ENCODE results near the gene ACTL10. TPM values are rescaled to one million over a fixed set of nuclear protein-coding genes. Genes with fewer than 3 reads are reported as not detected.
A peak's percentile ranks its signal among the peaks of the same experiment; 100 is the strongest.

The ACTL10 gene
- total and polyA plus RNA-seq, 2 of the 13 experiments (the other 11 are each of a cell fraction or from before 2014, with no cell fraction given) = not detected

- TF ChIP-seq HHEX (CRISPR knock-in tag; IDR thresholded peaks at IDR 0.05) = no peak
- TF ChIP-seq FOXM1 (CRISPR knock-in tag; IDR thresholded peaks at IDR 0.05) = no peak
- peak; percentile 77 for TF ChIP-seq ESRRA (CRISPR knock-in tag; IDR thresholded peaks at IDR 0.05; ENCODE audit: low read depth)
- TF ChIP-seq PHF8 (CRISPR knock-in tag; IDR thresholded peaks at IDR 0.05) = peak; percentile 95
- peak; percentile 50 for TF ChIP-seq MTERF4 (CRISPR knock-in tag; IDR thresholded peaks at IDR 0.05)
- peak; percentile 93 for TF ChIP-seq SP5 (CRISPR knock-in tag; IDR thresholded peaks at IDR 0.05; ENCODE audit: borderline replicate concordance, low read depth)
- no peak for TF ChIP-seq SMARCC2 (IDR thresholded peaks at IDR 0.05)
- TF ChIP-seq ZNF720 (CRISPR knock-in tag; IDR thresholded peaks at IDR 0.05) = no peak
- no peak for TF ChIP-seq PHF5A (CRISPR knock-in tag; IDR thresholded peaks at IDR 0.05; ENCODE audit: low read depth, unreplicated experiment)
- TF ChIP-seq ZXDC (CRISPR knock-in tag; IDR thresholded peaks at IDR 0.05) = peak; percentile 98
- peak; percentile 77 for TF ChIP-seq RBM39 (IDR thresholded peaks at IDR 0.05; ENCODE audit: low read depth, low read length, poor library complexity, severe bottlenecking)
- peak; percentile 46; the same call in 1 of the 2 replicates for TF ChIP-seq XBP1 (CRISPR knock-in tag; IDR thresholded peaks at IDR 0.05)
- TF ChIP-seq RXRA (CRISPR knock-in tag; IDR thresholded peaks at IDR 0.05) = no peak; the same call in 1 of the 2 replicates
- peak; percentile 91 for TF ChIP-seq FLYWCH1 (CRISPR knock-in tag; IDR thresholded peaks at IDR 0.05)
- TF ChIP-seq ZNF12 (CRISPR knock-in tag; IDR thresholded peaks at IDR 0.05) = no peak
- TF ChIP-seq RARA (CRISPR knock-in tag; IDR thresholded peaks at IDR 0.05) = peak; percentile 13; the same call in 1 of the 2 replicates
- TF ChIP-seq MEF2D (CRISPR knock-in tag; IDR thresholded peaks at IDR 0.05) = peak; percentile 76
- TF ChIP-seq ZNF329 (CRISPR knock-in tag; IDR thresholded peaks at IDR 0.05; ENCODE audit: low read depth) = peak; percentile 91
- TF ChIP-seq ZNF543 (CRISPR knock-in tag; IDR thresholded peaks at IDR 0.05) = peak; percentile 75
- TF ChIP-seq ERF (CRISPR knock-in tag; IDR thresholded peaks at IDR 0.05) = peak; percentile 94
- peak; percentile 99 for TF ChIP-seq ZC3H13 (CRISPR knock-in tag; IDR thresholded peaks at IDR 0.05)
- no peak for TF ChIP-seq HDAC6 (IDR thresholded peaks at IDR 0.05; ENCODE audit: low read depth, low read length)
- no peak for TF ChIP-seq CSRNP2 (CRISPR knock-in tag; conservative IDR thresholded peaks at IDR 0.05; ENCODE audit: low read depth)
- no peak for TF ChIP-seq HINFP (CRISPR knock-in tag; IDR thresholded peaks at IDR 0.05; ENCODE audit: low read depth)
- TF ChIP-seq ZFP37 (CRISPR knock-in tag; IDR thresholded peaks at IDR 0.05; ENCODE audit: borderline replicate concordance) = peak; percentile 86; the same call in 1 of the 2 replicates
Measured at GRCh38 chr20:33663161-33664084, 3.3 kb upstream of the ACTL10 start (continued).
